Right lobe of liver (tissue), 4 donors: ENCODE measurements around the gene MGAT4C.

ENCODE experiments used
- POLR2A ChIP-seq: fragments of 450-650 bp; IDR thresholded peaks from one replicate; pipeline ENCODE4 v1.6.1; 2017; ENCODE audit warnings: antibody characterized with exemption, mild to moderate bottlenecking
- TF ChIP-seq, protein P1 (sequence below), 4 donors: fragments of 200-600 bp in 3 of 4; fragments of 450-650 bp in 1 of 4; IDR thresholded peaks; one replicate each; pipeline versions ENCODE4 v1.5.1 to v1.8.0; 2016 to 2022; ENCODE audit warnings: antibody characterized with exemption in 4 of 4, mild to moderate bottlenecking in 2 of 4
- donor health status: DM: no; HTN: no; CAD: no.
- donor health status: DM: no; HTN: no; CAD: no.
- donor health status: DM: no; HTN: yes; CAD: no.

DNA sequence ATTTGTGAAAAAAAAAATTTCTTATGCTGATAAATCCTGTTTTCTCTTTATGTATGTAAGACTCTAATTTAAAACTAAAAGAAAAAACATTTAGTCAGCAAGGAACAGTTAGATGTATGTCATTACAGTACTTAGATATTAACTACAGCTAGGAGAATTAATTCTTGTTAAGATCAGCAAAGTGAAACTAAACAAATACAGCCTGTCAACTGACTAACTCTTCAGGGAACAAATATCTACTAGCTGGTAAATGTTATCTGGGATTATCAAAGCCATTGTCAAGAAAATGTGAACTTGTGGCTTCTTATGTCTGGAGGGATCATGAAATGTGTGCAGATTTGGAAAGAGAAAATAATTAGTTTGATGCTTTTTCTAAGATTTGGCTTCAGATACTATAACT lies 27.5 kb downstream of the MGAT4C start:
- TF ChIP-seq, protein P1, sequence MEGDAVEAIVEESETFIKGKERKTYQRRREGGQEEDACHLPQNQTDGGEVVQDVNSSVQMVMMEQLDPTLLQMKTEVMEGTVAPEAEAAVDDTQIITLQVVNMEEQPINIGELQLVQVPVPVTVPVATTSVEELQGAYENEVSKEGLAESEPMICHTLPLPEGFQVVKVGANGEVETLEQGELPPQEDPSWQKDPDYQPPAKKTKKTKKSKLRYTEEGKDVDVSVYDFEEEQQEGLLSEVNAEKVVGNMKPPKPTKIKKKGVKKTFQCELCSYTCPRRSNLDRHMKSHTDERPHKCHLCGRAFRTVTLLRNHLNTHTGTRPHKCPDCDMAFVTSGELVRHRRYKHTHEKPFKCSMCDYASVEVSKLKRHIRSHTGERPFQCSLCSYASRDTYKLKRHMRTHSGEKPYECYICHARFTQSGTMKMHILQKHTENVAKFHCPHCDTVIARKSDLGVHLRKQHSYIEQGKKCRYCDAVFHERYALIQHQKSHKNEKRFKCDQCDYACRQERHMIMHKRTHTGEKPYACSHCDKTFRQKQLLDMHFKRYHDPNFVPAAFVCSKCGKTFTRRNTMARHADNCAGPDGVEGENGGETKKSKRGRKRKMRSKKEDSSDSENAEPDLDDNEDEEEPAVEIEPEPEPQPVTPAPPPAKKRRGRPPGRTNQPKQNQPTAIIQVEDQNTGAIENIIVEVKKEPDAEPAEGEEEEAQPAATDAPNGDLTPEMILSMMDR (IDR thresholded peaks at IDR 0.05) = no peak
- TF ChIP-seq POLR2A = no peak
